Measurements from ENCODE around the gene PPP1R27. TPM values are rescaled to one million over a fixed set of nuclear protein-coding genes. Genes with fewer than 3 reads are reported as not detected.

PPP1R27 gene
- total RNA-seq, 2 donors from 2014 or later, result not detected

DNA sequence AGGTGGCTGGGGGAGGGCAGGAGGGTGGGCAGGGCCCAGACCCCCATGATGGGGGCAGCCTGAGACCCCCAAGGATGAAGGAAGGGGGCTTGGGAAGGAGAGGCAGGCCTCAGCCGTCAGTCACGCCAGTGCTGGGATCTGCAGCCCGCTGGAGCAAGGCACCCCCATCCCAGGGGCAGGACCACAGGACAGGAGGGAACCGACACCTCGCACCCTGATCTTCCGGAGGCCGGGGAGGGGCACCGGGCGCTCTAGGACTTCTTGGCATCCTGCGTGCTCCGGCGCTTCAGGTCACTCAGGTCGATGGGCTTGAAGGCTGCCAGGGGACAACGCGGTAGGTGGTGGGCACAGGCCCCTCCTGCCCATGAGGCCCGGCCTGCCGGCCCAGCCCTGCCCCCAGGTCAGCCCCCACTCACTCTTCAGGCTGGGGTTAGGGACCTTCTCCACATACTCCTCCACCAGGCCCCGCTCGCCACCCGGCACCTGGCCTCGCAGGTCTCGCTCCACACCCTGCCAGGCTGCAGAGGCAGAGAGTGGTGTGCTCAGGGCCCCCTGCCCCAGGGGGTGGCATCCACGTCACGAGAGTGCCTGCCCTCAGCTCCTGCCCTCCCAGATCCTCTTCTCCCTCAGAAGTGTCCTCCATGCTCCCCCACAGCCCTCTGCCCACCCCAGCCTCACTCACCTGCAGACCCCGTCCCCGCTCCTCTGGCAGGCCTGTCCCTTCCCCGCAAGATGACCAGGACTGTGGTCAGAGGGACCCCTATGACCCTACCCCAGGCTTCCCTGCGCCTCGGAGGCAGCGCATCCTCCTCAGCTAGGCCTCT lies 11.6 kb downstream of the PPP1R27 start:
- H3K36me3 Mint-ChIP-seq (ENCODE audit: low read depth), result no peaks in the 10 kb centered on the region
- H3K27me3 Mint-ChIP-seq, result no peaks in the 10 kb centered on the region
- no peak overlapping the region for H3K27ac Mint-ChIP-seq
- no peaks in the 10 kb centered on the region for H3K9me3 Mint-ChIP-seq
- no peak overlapping the region for H3K4me3 Mint-ChIP-seq
- peaks cover 5% of the 10 kb centered on the region for H3K4me1 Mint-ChIP-seq
- no peak for ATAC-seq (replicated peaks)

DNA sequence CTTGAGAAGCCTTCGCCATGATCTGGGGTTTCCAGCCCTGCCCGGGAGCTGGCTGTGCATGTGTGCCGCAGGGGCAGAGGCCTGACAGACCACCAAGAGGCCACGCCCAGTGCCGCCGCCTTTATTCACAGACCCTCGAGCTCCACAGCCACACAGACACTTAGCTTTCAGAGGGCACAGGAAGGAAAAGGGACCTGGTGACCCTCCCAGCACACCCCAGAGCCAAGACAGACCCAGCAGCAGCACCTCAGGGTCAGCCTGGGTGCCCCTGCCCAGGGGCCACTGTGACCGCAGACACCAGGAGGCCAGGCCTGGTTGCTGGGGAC lies 12.6 kb downstream of the PPP1R27 start:
- H3K4me1 Mint-ChIP-seq, result peaks cover 5% of the 10 kb centered on the region
- H3K27me3 Mint-ChIP-seq, result peaks cover 4% of the 10 kb centered on the region
- ATAC-seq (replicated peaks), result no peak
- peak overlapping the region; percentile 43 for H3K27ac Mint-ChIP-seq
- H3K4me3 Mint-ChIP-seq, result no peak overlapping the region
- no peaks in the 10 kb centered on the region for H3K36me3 Mint-ChIP-seq (ENCODE audit: low read depth)
- H3K9me3 Mint-ChIP-seq, result no peaks in the 10 kb centered on the region

DNA sequence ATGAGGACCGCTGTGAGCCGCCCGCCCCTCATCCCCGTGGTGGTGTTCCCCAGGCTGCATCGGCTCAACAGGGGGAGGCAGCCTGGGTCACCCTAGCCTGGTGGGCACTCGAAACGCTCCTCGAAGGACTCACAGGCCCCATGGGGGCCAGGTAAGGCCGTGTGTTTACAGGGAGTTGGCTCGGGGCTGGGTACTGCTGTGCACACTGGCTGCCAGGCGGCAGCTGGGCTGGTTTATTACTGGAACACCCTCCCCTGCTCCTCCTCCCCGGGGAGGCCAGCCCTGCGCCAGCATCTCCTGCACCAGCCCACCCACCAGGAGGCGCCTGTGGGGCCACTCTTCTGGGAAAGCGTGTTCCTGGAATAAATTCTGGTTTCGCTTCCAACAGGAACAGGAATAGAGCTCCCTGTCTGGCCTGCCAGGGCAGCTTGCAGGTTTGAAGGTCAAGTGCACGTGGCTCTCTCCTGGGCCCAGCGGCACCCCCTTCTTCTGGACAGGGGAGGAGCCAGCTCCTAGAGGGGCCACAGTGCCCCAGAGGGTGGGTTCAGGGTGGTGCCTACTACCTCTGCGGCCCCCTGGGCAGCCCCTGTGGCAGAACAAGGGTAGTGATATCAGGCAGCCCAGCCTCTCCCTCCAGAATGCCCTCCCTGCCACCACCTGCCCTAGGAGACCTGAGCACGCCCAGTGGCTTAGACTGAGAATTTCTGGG lies 13.1 kb downstream of the PPP1R27 start:
- Mint-ChIP-seq H3K9me3 (no peaks in the 10 kb centered on the region), H3K4me3 (no peak overlapping the region), H3K36me3 (ENCODE audit: low read depth) (no peaks in the 10 kb centered on the region), H3K27ac (peak overlapping the region; percentile 43), H3K4me1 (peaks cover 5% of the 10 kb centered on the region), H3K27me3 (peaks cover 4% of the 10 kb centered on the region)
- ATAC-seq (replicated peaks), result peak; percentile 44

DNA sequence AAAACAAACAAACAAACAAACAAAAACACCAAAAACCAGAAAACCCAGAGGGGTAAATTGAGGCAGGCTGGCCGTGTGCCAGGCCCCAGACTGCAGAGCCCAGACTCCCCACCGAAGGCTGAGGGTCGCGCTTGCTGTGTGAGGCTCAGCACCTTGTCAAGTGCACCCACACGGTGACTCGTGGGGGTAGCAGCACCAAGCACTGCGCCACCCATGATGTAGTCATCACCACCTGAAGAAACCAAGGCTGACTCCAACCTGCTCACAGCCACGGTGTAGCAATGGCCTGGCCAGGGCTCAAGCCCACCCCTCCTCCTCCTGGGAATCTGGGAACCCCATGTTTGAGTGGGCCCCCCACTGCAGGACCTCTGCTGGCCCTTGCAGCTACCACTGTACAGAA lies 13.7 kb downstream of the PPP1R27 start:
- Mint-ChIP-seq H3K27me3 (peaks cover 4% of the 10 kb centered on the region), H3K27ac (no peak overlapping the region), H3K36me3 (ENCODE audit: low read depth) (no peaks in the 10 kb centered on the region), H3K4me3 (no peak overlapping the region), H3K9me3 (no peaks in the 10 kb centered on the region), H3K4me1 (peaks cover 4% of the 10 kb centered on the region)
- peak; percentile 57 for ATAC-seq (replicated peaks)

DNA sequence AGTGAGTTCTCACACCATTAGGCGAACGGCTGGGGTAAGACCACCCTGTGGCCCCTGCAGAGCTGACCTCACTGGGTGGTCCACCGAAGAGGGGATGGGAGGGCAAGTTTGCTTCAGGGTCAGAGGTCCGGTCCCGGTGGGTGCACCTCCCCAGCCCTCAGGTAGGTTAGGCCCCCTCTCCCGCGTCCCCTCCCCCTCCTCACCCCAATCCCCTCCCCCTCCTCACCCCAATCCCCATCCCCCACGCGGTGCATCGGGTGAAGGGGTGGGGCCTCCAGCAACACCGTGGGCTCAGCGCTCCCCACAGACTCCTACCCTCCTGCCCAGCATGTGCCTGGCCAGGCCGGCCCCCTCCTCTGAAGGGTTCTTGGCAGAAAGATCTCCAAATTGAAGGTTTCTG lies 15.1 kb downstream of the PPP1R27 start:
- no peaks in the 10 kb centered on the region for H3K4me1 Mint-ChIP-seq
- H3K4me3 Mint-ChIP-seq, result no peak overlapping the region
- no peak overlapping the region for H3K27ac Mint-ChIP-seq
- peaks cover 4% of the 10 kb centered on the region for H3K27me3 Mint-ChIP-seq
- no peak for ATAC-seq (replicated peaks)
- no peaks in the 10 kb centered on the region for H3K36me3 Mint-ChIP-seq (ENCODE audit: low read depth)
- no peaks in the 10 kb centered on the region for H3K9me3 Mint-ChIP-seq

DNA sequence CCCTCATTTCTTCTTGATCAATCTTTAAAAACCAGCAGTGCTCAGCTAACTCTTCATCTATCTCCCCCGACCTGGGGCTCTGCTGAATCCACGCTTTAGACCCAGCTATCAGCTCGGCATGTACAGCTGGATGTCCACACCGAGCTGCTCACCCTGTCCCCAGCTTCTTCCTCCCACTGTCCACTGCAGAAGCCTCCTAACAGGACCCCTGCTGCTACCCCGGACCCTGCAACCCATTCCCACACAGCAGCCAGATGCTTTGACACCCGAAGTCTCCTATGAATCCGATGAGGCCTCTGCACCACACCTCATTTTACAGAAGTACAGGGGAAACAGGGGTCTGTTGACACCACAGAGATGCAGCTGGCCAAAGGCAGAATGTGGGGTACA lies 17.1 kb downstream of the PPP1R27 start:
- H3K4me1 Mint-ChIP-seq, result no peaks in the 10 kb centered on the region
- peaks cover 4% of the 10 kb centered on the region for H3K27me3 Mint-ChIP-seq
- no peak for ATAC-seq (replicated peaks)
- no peak overlapping the region for H3K4me3 Mint-ChIP-seq
- H3K9me3 Mint-ChIP-seq, result no peaks in the 10 kb centered on the region
- no peak overlapping the region for H3K27ac Mint-ChIP-seq
- no peaks in the 10 kb centered on the region for H3K36me3 Mint-ChIP-seq (ENCODE audit: low read depth)

DNA sequence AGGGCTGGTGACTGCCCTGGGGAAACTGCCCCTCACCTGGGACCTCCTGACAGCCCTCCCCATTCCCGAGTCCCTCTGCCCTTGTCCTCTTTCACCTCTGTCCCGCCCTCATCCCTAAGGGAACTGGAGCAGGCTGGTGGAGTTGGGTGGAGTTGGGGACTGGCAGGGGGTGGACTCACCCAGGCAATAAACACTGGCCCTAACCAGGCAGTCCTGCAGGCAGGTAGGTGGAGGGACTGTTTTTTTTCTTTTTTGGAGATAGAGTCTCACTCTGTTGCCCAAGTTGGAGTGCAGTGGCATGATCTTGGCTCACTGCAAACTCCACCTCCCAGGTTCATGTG lies 19.2 kb downstream of the PPP1R27 start:
- no peaks in the 10 kb centered on the region for H3K9me3 Mint-ChIP-seq
- no peak overlapping the region for H3K4me3 Mint-ChIP-seq
- H3K36me3 Mint-ChIP-seq (ENCODE audit: low read depth), result no peaks in the 10 kb centered on the region
- no peak for ATAC-seq (replicated peaks)
- H3K27me3 Mint-ChIP-seq, result peaks cover 4% of the 10 kb centered on the region
- H3K4me1 Mint-ChIP-seq, result no peaks in the 10 kb centered on the region
- H3K27ac Mint-ChIP-seq, result no peak overlapping the region

DNA sequence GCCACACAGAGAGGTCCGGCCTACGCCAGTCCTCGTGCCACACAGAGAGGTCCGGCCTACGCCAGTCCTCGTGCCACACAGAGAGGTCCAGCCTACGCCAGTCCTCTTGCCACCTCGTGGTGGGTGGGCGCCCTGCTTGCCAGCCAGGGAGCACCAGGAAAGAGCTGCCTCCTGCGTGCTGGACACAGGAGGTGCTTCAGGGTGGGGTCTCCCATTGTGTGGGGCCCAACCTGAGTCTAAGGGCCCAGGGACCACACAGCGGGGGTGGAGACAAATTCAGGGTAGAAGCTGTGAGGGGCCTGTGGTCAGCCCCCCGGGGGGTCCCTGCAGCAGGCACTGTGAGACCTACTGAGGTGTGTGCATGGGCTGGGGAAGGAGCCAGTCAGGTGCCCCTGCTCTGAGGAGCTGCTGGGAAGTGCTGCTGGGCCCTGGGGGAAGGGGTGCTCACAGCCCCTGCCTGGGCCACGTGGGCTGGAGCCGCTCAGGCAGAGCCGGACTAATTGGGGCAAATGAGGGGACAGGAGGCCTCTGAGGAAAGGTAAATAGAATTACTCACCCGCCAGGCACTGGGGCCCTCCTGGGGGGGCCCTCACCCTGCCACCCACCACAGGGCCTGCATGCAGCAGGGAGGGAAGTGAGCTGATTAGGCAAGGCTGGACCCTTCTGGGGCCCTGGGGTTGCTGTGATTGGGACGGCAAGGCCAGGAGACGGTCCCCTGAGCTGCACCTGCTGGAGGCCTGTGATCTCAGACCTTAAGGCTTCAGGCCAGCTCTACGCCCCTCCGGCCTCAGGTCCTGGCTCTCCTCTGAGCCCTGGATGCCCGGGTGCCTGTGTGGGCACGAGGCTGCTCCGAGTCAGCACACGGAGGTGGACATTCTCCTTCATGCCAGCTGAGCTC lies 19.9 kb downstream of the PPP1R27 start:
- no peaks in the 10 kb centered on the region for H3K9me3 Mint-ChIP-seq
- peaks cover 8% of the 10 kb centered on the region for H3K27me3 Mint-ChIP-seq
- no peak for ATAC-seq (replicated peaks)
- no peak overlapping the region for H3K27ac Mint-ChIP-seq
- H3K36me3 Mint-ChIP-seq (ENCODE audit: low read depth), result no peaks in the 10 kb centered on the region
- no peaks in the 10 kb centered on the region for H3K4me1 Mint-ChIP-seq
- H3K4me3 Mint-ChIP-seq, result no peak overlapping the region

DNA sequence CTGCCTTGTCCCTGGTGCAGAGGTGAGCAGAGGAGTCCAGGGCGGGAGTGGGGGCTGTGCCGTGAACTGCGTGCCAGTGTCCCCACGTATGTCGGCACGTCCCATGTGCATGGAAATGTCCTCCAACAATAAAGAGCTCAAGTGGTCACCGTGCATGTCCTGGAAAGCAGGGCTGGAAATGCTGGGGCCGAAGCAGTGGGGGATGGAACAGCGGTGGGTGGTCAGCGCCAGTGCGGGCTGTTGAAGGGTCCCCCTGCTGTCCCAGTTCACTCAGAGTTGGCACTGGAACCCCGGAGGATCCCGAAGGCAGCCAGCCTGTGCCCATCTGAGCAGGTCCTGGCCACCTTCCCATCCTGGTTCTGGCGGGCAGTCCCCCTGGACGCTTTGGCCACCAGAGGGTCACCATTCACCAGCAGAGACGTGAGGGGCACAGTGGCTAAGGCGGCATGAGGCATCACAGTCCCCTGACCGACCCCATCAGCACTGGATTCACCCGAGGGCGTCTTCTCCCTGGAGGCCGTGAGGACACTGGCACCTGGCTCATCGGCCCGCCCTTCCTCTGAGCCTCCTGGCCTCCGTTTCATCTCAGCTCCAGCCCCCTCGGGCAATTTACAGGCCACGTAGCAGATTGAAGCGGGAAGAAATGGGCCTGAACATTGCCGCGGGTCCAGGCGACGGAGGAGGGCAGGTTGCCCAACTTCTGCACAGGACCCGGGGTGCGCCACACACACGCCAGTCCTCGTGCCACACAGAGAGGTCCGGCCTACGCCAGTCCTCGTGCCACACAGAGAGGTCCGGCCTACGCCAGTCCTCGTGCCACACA lies 20.8 kb downstream of the PPP1R27 start:
- Mint-ChIP-seq H3K36me3 (ENCODE audit: low read depth) (no peaks in the 10 kb centered on the region), H3K27ac (no peak overlapping the region), H3K27me3 (peaks cover 15% of the 10 kb centered on the region), H3K4me1 (no peaks in the 10 kb centered on the region), H3K4me3 (no peak overlapping the region), H3K9me3 (no peaks in the 10 kb centered on the region)
- ATAC-seq (replicated peaks), result no peak

DNA sequence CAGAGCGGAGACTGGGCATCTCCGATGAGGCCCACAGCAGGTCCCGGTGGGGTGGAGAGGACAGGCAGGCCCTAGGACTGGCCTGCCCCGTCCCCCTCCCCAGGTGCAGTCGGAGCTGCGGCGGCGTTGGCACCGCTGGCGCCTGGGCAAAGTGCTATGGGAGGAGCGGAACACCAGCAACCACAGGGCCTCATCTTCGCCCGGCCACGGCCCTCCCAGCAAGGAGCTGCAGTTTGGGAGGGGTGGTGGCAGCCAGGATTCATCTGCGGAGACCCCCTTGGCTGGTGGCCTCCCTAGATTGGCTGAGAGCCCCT lies 21.5 kb downstream of the PPP1R27 start:
- Mint-ChIP-seq H3K36me3 (ENCODE audit: low read depth) (no peaks in the 10 kb centered on the region), H3K9me3 (no peaks in the 10 kb centered on the region), H3K27me3 (peaks cover 18% of the 10 kb centered on the region), H3K27ac (no peak overlapping the region), H3K4me1 (no peaks in the 10 kb centered on the region), H3K4me3 (no peak overlapping the region)
- ATAC-seq (replicated peaks), result no peak

DNA sequence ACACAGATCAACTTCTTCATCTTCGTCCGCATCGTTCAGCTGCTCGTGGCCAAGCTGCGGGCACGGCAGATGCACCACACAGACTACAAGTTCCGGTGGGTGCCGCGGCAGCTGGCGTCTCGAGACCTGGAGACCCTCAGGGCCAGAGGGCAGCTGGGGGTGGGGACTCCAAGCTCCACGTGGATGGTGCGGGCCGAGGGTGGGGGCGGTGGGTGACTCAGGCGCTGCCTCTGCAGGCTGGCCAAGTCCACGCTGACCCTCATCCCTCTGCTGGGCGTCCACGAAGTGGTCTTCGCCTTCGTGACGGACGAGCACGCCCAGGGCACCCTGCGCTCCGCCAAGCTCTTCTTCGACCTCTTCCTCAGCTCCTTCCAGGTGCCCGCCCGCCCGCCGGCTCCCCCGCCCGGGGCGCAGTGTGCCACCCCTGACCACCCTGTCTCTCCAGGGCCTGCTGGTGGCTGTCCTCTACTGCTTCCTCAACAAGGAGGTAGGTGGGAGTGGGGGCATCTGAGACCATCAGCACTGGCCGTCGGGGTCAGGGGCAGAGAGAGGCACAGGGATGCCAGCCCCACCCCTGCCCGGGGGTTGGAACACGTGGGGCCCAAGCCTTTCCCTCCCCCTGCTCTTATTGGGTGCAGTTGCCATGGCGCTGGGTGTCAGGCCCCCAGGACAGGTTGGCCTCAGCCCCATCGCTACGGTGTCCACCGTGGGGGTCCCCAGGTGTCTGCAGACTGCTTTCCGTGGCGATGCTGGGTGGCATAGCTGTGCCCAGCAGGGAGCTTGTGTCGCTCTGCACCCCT lies 22.1 kb downstream of the PPP1R27 start:
- Mint-ChIP-seq H3K36me3 (ENCODE audit: low read depth) (no peaks in the 10 kb centered on the region), H3K4me3 (no peak overlapping the region), H3K9me3 (no peaks in the 10 kb centered on the region), H3K27me3 (peaks cover 17% of the 10 kb centered on the region), H3K27ac (no peak overlapping the region), H3K4me1 (no peaks in the 10 kb centered on the region)
- no peak for ATAC-seq (replicated peaks)

DNA sequence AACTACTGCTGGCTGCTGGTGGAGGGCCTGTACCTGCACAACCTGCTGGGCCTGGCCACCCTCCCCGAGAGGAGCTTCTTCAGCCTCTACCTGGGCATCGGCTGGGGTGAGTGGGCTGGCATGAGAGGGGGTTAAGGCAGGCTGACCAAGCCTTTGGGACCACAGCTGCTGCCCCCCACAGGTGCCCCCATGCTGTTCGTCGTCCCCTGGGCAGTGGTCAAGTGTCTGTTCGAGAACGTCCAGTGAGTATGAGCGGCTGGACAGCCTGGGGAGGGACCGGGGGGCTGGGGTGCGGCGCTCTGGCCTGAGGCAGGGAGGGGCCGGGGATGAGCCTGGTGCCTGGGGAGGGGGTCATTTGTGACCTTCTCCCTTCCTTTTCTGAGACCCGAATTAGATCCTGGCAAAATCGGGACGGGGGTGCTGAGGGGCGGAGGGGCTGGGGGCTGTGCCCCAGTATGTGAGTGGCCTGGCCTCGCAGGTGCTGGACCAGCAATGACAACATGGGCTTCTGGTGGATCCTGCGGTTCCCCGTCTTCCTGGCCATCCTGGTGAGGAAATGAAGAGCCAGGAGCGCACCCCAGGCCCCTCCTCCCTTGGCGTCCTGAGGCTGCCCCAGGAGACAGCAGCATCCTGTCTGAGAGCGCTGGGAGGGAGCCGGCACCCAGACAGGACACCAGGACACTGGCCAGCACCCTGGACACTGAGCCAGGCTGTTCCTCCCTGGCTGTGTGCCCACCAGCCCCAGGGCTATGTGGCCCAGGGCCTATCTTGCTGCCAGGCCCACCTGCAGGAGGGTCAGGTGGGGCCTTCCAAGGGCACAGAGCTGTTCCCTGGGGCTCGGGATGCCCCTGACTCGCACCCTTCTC lies 22.9 kb downstream of the PPP1R27 start:
- Mint-ChIP-seq H3K4me3 (no peak overlapping the region), H3K27ac (no peak overlapping the region), H3K4me1 (no peaks in the 10 kb centered on the region), H3K27me3 (peaks cover 13% of the 10 kb centered on the region), H3K9me3 (no peaks in the 10 kb centered on the region), H3K36me3 (ENCODE audit: low read depth) (no peaks in the 10 kb centered on the region)
- ATAC-seq (replicated peaks), result no peak
